CD4-positive, alpha-beta T cell treated with Interleukin-6 at 100 ng/mL for 8 hours (primary cell): Measurements from ENCODE around the gene ADCY9.
"Not testable (repeated sequence)": the region's sequence is repeated elsewhere in the genome, so short reads cannot be mapped to it uniquely, and the experiment has no call there.

Source experiments
- DNase-seq: peaks from one replicate; pipeline ENCODE4 v3.0.0-alpha.2; 2020; ENCODE audit warnings: mixed read lengths, low spot score

The ADCY9 gene

GRCh38 chr16:3949946-3950342 lies 166.3 kb downstream of the ADCY9 start:
- DNase-seq, result no peak

GRCh38 chr16:3949287-3949686 lies 167.0 kb downstream of the ADCY9 start:
- no peak for DNase-seq

- no peak for DNase-seq
These were observed 167.8 kb downstream of the ADCY9 start for GRCh38 chr16:3948378-3948995.

GRCh38 chr16:3946604-3947180 lies 169.6 kb downstream of the ADCY9 start:
- DNase-seq, result no peak

GRCh38 chr16:3945751-3946603 lies 170.3 kb downstream of the ADCY9 start:
- no peak for DNase-seq

GRCh38 chr16:3944457-3944856 lies 171.8 kb downstream of the ADCY9 start:
- not testable (repeated sequence) for DNase-seq

- DNase-seq, result not testable (repeated sequence)
These were observed 174.1 kb downstream of the ADCY9 start for GRCh38 chr16:3942146-3942545.

GRCh38 chr16:3938843-3939624 lies 177.2 kb downstream of the ADCY9 start:
- peak; percentile 44 for DNase-seq

GRCh38 chr16:3938471-3938842 lies 177.8 kb downstream of the ADCY9 start:
- no peak for DNase-seq

GRCh38 chr16:3937066-3937875 lies 179.0 kb downstream of the ADCY9 start:
- DNase-seq, result no peak

- DNase-seq, result no peak
These were observed 180.3 kb downstream of the ADCY9 start for GRCh38 chr16:3935921-3936320.

GRCh38 chr16:3934491-3935181 lies 181.6 kb downstream of the ADCY9 start:
- no peak for DNase-seq

GRCh38 chr16:3927147-3927546 lies 189.1 kb downstream of the ADCY9 start:
- not testable (repeated sequence) for DNase-seq

GRCh38 chr16:3924763-3925162 lies 191.5 kb downstream of the ADCY9 start:
- DNase-seq, result no peak

- DNase-seq, result no peak
These were observed 194.0 kb downstream of the ADCY9 start for GRCh38 chr16:3922241-3922640.

GRCh38 chr16:3920206-3920605 lies 196.0 kb downstream of the ADCY9 start:
- DNase-seq, result no peak

- no peak for DNase-seq
These were observed 196.8 kb downstream of the ADCY9 start for GRCh38 chr16:3919413-3919812.

GRCh38 chr16:3915426-3916260 lies 200.6 kb downstream of the ADCY9 start:
- no peak for DNase-seq

- DNase-seq, result no peak
These were observed 203.3 kb downstream of the ADCY9 start for GRCh38 chr16:3912897-3913296.
